ENCODE results near the gene OASL. TPM values are rescaled to one million over a fixed set of nuclear protein-coding genes. Genes with fewer than 3 reads are reported as not detected.

The OASL gene
- total RNA-seq, 2 donors from 2014 or later = 0.78 to 1.3 TPM

- 0 to 3% methylated on average over 11 to 34 of the region's 34 CpGs for WGBS, 2 donors
- DNase-seq (peak; percentile 90 to 93 (median 92)), ATAC-seq (peak; percentile 99)
- H3K27me3 ChIP-seq = no peaks in the 10 kb centered on the region
- TF ChIP-seq CTCF (IDR thresholded peaks at IDR 0.05) (no peak), POLR2A (IDR thresholded peaks at IDR 0.05) (peak in 2 of 3 donors; percentile 63 to 75)
- peak within 1 kb of the TSS; percentile 87 to 89 for H3K4me3 ChIP-seq
- H3K4me1 ChIP-seq = peaks cover 9% of the 10 kb centered on the region
- intact Hi-C loops (cut with DNase I) = no loop called here
- no peaks in the 10 kb centered on the region for H3K36me3 ChIP-seq (replicated peaks in 1 of 2; ENCODE audit: insufficient read depth in 1 of 2, low read depth in 2 of 2)
- H3K27ac ChIP-seq = peak within 1 kb of the TSS; percentile 25 to 71 (median 63)
- no peaks in the 10 kb centered on the region for H3K9me3 ChIP-seq
Measured at GRCh38 chr12:121015825-121016766, 22.9 kb downstream of the OASL start, which contains the start of gene C12orf43. Gene C12orf43 (minus strand): TSS chr12:121016487. CDS start chr12:121016474, 13 bp downstream.

- Histone ChIP-seq H3K4me3 (no peak overlapping the region), H3K4me1 (peaks cover 16% of the 10 kb centered on the region), H3K36me3 (replicated peaks in 1 of 2; ENCODE audit: insufficient read depth in 1 of 2, low read depth in 2 of 2) (peaks cover 0 to 1% of the 10 kb centered on the region in 2 donors), H3K27ac (no peak overlapping the region), H3K9me3 (no peaks in the 10 kb centered on the region), H3K27me3 (no peaks in the 10 kb centered on the region)
- intact Hi-C loops (cut with DNase I) = no loop called here
- DNase-seq (no peak), ATAC-seq (no peak)
- no peak for TF ChIP-seq POLR2A (IDR thresholded peaks at IDR 0.05)
- peak in 3 of 7 experiments; percentile 6 to 27 (median 8) for TF ChIP-seq CTCF (IDR thresholded peaks at IDR 0.05)
- 68 to 74% methylated on average over 3 of the region's 3 CpGs for WGBS, 2 donors
Measured at GRCh38 chr12:121013715-121014114, 25.3 kb downstream of the OASL start.

- intact Hi-C loops (cut with DNase I) = no loop called here
Measured at GRCh38 chr12:121011820-121012219, 27.2 kb downstream of the OASL start.

GRCh38 chr12:121010860-121011259 is 28.2 kb downstream of the OASL start:
- ATAC-seq = no peak

More at GRCh38 chr12:121011820-121012219, 27.2 kb downstream of the OASL start:
- 76 to 77% methylated on average over 6 of the region's 6 CpGs for WGBS, 2 donors
- TF ChIP-seq POLR2A (IDR thresholded peaks at IDR 0.05) = no peak
- TF ChIP-seq CTCF (IDR thresholded peaks at IDR 0.05) = no peak
- peaks cover 0 to 1% of the 10 kb centered on the region in 2 donors for H3K36me3 ChIP-seq (replicated peaks in 1 of 2; ENCODE audit: insufficient read depth in 1 of 2, low read depth in 2 of 2)
- H3K27me3 ChIP-seq = no peaks in the 10 kb centered on the region
- H3K4me1 ChIP-seq = peaks cover 16% of the 10 kb centered on the region
- DNase-seq (no peak), ATAC-seq (no peak)
- H3K4me3 ChIP-seq = no peak overlapping the region
- no peaks in the 10 kb centered on the region for H3K9me3 ChIP-seq
- H3K27ac ChIP-seq = no peak overlapping the region

More at GRCh38 chr12:121010860-121011259, 28.2 kb downstream of the OASL start:
- Histone ChIP-seq H3K36me3 (replicated peaks in 1 of 2; ENCODE audit: insufficient read depth in 1 of 2, low read depth in 2 of 2) (peaks cover 0 to 1% of the 10 kb centered on the region in 2 donors), H3K27ac (no peak overlapping the region), H3K4me3 (no peak overlapping the region), H3K27me3 (no peaks in the 10 kb centered on the region), H3K4me1 (peaks cover 15% of the 10 kb centered on the region), H3K9me3 (no peaks in the 10 kb centered on the region)
- WGBS, 2 donors = 80 to 83% methylated on average over 8 of the region's 8 CpGs
- no peak for TF ChIP-seq POLR2A (IDR thresholded peaks at IDR 0.05)
- no peak for TF ChIP-seq CTCF (IDR thresholded peaks at IDR 0.05)
- intact Hi-C loops (cut with DNase I) = no loop called here
- no peak for DNase-seq

Data from body of pancreas (tissue), 4 donors.